Upper lobe of right lung (tissue), 1 donor: ENCODE data around the gene ZMAT3. TPM values are rescaled to one million over a fixed set of nuclear protein-coding genes. Genes with fewer than 3 reads are reported as not detected.

Experiments used
- ATAC-seq: fragments of 200-7000 bp; cut with Tn5 transposase; one replicate; pipeline ENCODE4 v1.9.1; 2020; ENCODE audit warnings: mild to moderate bottlenecking, moderate library complexity
- DNase-seq: peaks from one replicate; pipeline ENCODE4 v3.0.0-alpha.2; 2020
- H3K27ac ChIP-seq: fragments of 200-600 bp; one replicate; pipeline ENCODE4 v1.8.0; 2022
- H3K27me3 ChIP-seq: fragments of 200-600 bp; one replicate; pipeline ENCODE4 v1.8.0; 2022; ENCODE audit warnings: mild to moderate bottlenecking
- H3K36me3 ChIP-seq: fragments of 200-600 bp; one replicate; pipeline ENCODE4 v1.8.0; 2022
- H3K4me1 ChIP-seq: fragments of 200-600 bp; one replicate; pipeline ENCODE4 v1.8.0; 2022
- H3K4me3 ChIP-seq: fragments of 200-600 bp; one replicate; pipeline ENCODE4 v1.8.0; 2022; ENCODE audit warnings: mild to moderate bottlenecking
- H3K9me3 ChIP-seq: fragments of 200-600 bp; one replicate; pipeline ENCODE4 v1.8.0; 2022
- intact Hi-C: fragments of 100-400 bp; cut with DNase I; formaldehyde crosslinking; loops from one replicate; pipeline ENCODE4 v1.11.0; 2022
- total RNA-seq: library from RNA; stranded (reverse); fragmentation: NEBNext Ultra II Directional; extraction: Animal tissue kit (Norgen Biotek cat#: 25700); gene quantifications from one replicate; pipeline ENCODE4 v1.2.1, GENCODE V29; 2021
- TF ChIP-seq, protein P1 (sequence below): fragments of 200-600 bp; IDR thresholded peaks from one replicate; pipeline ENCODE4 v1.8.0; 2022; ENCODE audit warnings: antibody characterized with exemption
- donor health status: DM: no; HTN: yes; CAD: no; lungs with severe emphysema.

ZMAT3 gene
- total RNA-seq, 1 donor from 2014 or later, result 30.9 TPM

- Histone ChIP-seq H3K27ac (no peak overlapping the region), H3K36me3 (no peaks in the 10 kb centered on the region), H3K9me3 (no peaks in the 10 kb centered on the region), H3K4me1 (no peaks in the 10 kb centered on the region), H3K27me3 (no peaks in the 10 kb centered on the region), H3K4me3 (no peak overlapping the region)
- ATAC-seq, result no peak
- intact Hi-C loops, result no loop called here
- TF ChIP-seq, protein P1, sequence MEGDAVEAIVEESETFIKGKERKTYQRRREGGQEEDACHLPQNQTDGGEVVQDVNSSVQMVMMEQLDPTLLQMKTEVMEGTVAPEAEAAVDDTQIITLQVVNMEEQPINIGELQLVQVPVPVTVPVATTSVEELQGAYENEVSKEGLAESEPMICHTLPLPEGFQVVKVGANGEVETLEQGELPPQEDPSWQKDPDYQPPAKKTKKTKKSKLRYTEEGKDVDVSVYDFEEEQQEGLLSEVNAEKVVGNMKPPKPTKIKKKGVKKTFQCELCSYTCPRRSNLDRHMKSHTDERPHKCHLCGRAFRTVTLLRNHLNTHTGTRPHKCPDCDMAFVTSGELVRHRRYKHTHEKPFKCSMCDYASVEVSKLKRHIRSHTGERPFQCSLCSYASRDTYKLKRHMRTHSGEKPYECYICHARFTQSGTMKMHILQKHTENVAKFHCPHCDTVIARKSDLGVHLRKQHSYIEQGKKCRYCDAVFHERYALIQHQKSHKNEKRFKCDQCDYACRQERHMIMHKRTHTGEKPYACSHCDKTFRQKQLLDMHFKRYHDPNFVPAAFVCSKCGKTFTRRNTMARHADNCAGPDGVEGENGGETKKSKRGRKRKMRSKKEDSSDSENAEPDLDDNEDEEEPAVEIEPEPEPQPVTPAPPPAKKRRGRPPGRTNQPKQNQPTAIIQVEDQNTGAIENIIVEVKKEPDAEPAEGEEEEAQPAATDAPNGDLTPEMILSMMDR, result no peak
- no peak for DNase-seq
These were observed 16.7 kb upstream of the ZMAT3 start for GRCh38 chr3:179088306-179088705.

DNA sequence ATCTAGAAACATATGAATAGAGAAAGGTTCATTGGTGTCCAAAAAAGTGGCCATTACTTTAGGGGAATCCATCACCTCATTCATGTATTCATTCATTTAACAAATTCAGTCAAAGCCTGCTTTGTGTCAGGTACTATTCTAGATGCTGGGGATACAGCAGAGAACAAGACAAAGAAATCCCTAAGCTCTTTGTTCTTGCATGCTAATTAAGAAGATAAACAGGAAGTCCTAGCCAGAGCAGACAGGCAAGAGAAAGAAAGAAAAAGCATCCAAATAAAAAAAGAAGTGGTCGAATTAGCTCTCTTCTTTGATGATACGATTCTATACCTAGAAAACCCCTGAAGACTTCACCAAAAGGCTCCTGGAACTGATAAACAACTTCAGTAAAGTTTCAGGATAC is 12.4 kb upstream of the ZMAT3 start:
- H3K36me3 ChIP-seq, result no peaks in the 10 kb centered on the region
- H3K4me1 ChIP-seq, result no peaks in the 10 kb centered on the region
- DNase-seq, result no peak
- ATAC-seq, result no peak
- TF ChIP-seq, protein P1, result no peak
- intact Hi-C loops, result no loop called here
- H3K27me3 ChIP-seq, result no peaks in the 10 kb centered on the region
- no peak overlapping the region for H3K4me3 ChIP-seq
- no peaks in the 10 kb centered on the region for H3K9me3 ChIP-seq
- H3K27ac ChIP-seq, result no peak overlapping the region

DNA sequence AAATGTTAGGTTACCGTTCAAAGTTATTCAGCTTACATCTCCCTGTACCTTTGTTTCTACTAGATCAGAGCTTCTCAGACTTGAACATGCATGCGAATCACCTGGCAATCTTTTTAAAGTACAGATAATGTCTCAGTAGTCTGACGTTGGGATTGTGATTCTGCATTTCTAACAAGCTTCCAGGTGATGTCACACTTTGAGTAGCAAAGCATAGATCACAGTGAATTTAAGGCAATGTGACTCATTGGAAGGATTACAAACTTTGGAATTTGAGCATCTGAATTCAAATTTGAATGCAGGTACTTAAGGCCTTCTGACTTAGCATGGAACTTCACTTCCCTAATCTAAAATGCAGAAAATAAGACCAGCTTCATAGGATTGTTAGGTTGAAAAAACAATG is 10.8 kb upstream of the ZMAT3 start:
- Histone ChIP-seq H3K27ac (no peak overlapping the region), H3K36me3 (no peaks in the 10 kb centered on the region), H3K4me1 (no peaks in the 10 kb centered on the region), H3K27me3 (no peaks in the 10 kb centered on the region), H3K4me3 (no peak overlapping the region), H3K9me3 (no peaks in the 10 kb centered on the region)
- TF ChIP-seq, protein P1, result no peak
- intact Hi-C loops, result no loop called here
- no peak for DNase-seq
- ATAC-seq, result no peak

DNA sequence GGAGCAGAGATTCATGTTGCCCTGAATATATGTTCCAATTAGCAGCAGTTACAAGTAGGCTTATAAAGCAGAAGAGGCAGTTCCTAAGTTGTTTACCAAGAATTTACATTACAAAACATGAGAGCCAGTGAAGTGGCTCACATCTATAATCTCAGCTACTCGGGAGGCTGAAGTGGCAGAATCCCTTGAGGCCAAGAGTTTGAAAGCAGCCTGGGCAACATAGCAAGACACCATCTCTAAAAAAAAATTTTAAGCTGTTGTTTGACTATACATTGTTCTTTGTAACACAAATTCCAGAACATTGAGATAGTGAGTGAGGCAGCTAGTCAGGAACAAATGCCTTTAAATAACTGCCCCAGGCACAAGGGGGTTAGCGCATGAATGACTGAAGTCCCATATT is 10.3 kb upstream of the ZMAT3 start:
- Histone ChIP-seq H3K27me3 (no peaks in the 10 kb centered on the region), H3K4me1 (no peaks in the 10 kb centered on the region), H3K4me3 (no peak overlapping the region), H3K27ac (no peak overlapping the region), H3K9me3 (no peaks in the 10 kb centered on the region), H3K36me3 (no peaks in the 10 kb centered on the region)
- DNase-seq, result no peak
- TF ChIP-seq, protein P1, result no peak
- intact Hi-C loops, result no loop called here
- no peak for ATAC-seq

GRCh38 chr3:179079537-179079936 is 7.9 kb upstream of the ZMAT3 start:
- Histone ChIP-seq H3K4me3 (no peak overlapping the region), H3K36me3 (no peaks in the 10 kb centered on the region), H3K27me3 (no peaks in the 10 kb centered on the region), H3K27ac (no peak overlapping the region), H3K9me3 (no peaks in the 10 kb centered on the region), H3K4me1 (no peaks in the 10 kb centered on the region)
- TF ChIP-seq, protein P1, result no peak
- no peak for DNase-seq
- intact Hi-C loops, result no loop called here
- no peak for ATAC-seq
